Esophagus muscularis mucosa (tissue), 4 donors: ENCODE results near the gene NOS3.

Experiments
- CTCF ChIP-seq, 3 experiments: fragments of 200-600 bp in 2 of 3; fragments of 450-650 bp in 1 of 3; sonication (generic) in 2 of 3; IDR thresholded peaks; one replicate each; pipeline ENCODE4 v1.5.1; 2017 to 2019; ENCODE audit warnings: antibody characterized with exemption in 3 of 3, mild to moderate bottlenecking in 2 of 3, moderate library complexity in 1 of 3
- EP300 ChIP-seq: sonication (generic); formaldehyde crosslinking; IDR thresholded peaks from one replicate; pipeline ENCODE4 v1.6.1; 2017; ENCODE audit warnings: antibody characterized with exemption
- POLR2A ChIP-seq: fragments of 450-650 bp; IDR thresholded peaks from one replicate; pipeline ENCODE4 v1.6.1; 2017; ENCODE audit warnings: antibody characterized with exemption, moderate library complexity, mild to moderate bottlenecking, low read depth
- POLR2AphosphoS5 ChIP-seq, 2 donors: sonication (generic); formaldehyde crosslinking; IDR thresholded peaks; one replicate each; pipeline ENCODE4 v1.6.1; 2017; ENCODE audit warnings: antibody characterized with exemption in 2 of 2

- TF ChIP-seq POLR2A (no peak), CTCF (IDR thresholded peaks at IDR 0.05) (no peak), POLR2AphosphoS5 (IDR thresholded peaks at IDR 0.05) (no peak), EP300 (no peak)
These were observed 48.7 kb upstream of the NOS3 start for GRCh38 chr7:150942001-150942590.
